GM23248 (cell line): ENCODE results near the gene CALML3. TPM values are rescaled to one million over a fixed set of nuclear protein-coding genes. Genes with fewer than 3 reads are reported as not detected.

Source experiments
- DNase-seq: peaks from one replicate; pipeline ENCODE4 v3.0.0-alpha.2; 2015
- H2AFZ ChIP-seq: fragments of 200-600 bp; sonication (generic); 2 replicates; pipeline ENCODE4 v1.6.1; 2016; ENCODE audit warnings: antibody characterized with exemption
- H3F3A ChIP-seq: fragments of 200-600 bp; sonication (generic); 2 replicates; pipeline ENCODE4 v1.6.1; 2016; ENCODE audit warnings: mild to moderate bottlenecking, antibody characterized with exemption, mixed run types; ENCODE audit not compliant: insufficient read depth
- H3K27ac ChIP-seq: fragments of 200-600 bp; sonication (generic); 2 replicates; pipeline ENCODE4 v1.5.1; 2016; ENCODE audit warnings: mild to moderate bottlenecking
- H3K27me3 ChIP-seq: fragments of 200-600 bp; sonication (generic); replicated peaks from 2 replicates; pipeline ENCODE4 v1.6.1; 2016; ENCODE audit warnings: mild to moderate bottlenecking; ENCODE audit not compliant: insufficient read depth
- H3K36me3 ChIP-seq: fragments of 200-600 bp; sonication (generic); 2 replicates; pipeline ENCODE4 v1.6.1; 2016; ENCODE audit warnings: low read depth, mild to moderate bottlenecking
- H3K4me1 ChIP-seq: fragments of 200-600 bp; sonication (generic); 2 replicates; pipeline ENCODE4 v1.6.1; 2016; ENCODE audit warnings: mild to moderate bottlenecking; ENCODE audit not compliant: insufficient read depth
- H3K4me2 ChIP-seq: fragments of 200-600 bp; sonication (generic); one replicate; pipeline ENCODE4 v1.6.1; 2016; ENCODE audit warnings: mild to moderate bottlenecking; ENCODE audit not compliant: unreplicated experiment
- H3K4me3 ChIP-seq: fragments of 200-600 bp; sonication (generic); 2 replicates; pipeline ENCODE4 v1.5.1; 2016; ENCODE audit warnings: mild to moderate bottlenecking
- H3K79me2 ChIP-seq: fragments of 200-600 bp; sonication (generic); 2 replicates; pipeline ENCODE4 v1.6.1; 2016; ENCODE audit warnings: mild to moderate bottlenecking; ENCODE audit not compliant: insufficient read depth
- H3K9ac ChIP-seq: fragments of 200-600 bp; sonication (generic); 2 replicates; pipeline ENCODE4 v1.6.1; 2016; ENCODE audit warnings: mild to moderate bottlenecking
- H3K9me2 ChIP-seq: fragments of 200-600 bp; sonication (generic); 2 replicates; pipeline ENCODE4 v1.6.1; 2016; ENCODE audit warnings: mixed run types, mild to moderate bottlenecking, moderate library complexity; ENCODE audit not compliant: insufficient read depth
- H3K9me3 ChIP-seq: fragments of 200-600 bp; sonication (generic); one replicate; pipeline ENCODE4 v1.6.1; 2017; ENCODE audit warnings: low read depth
- H4K20me1 ChIP-seq: fragments of 200-600 bp; sonication (generic); 2 replicates; pipeline ENCODE4 v1.6.0; 2016; ENCODE audit not compliant: insufficient read depth
- EZH2 ChIP-seq: fragments of 200-600 bp; sonication (generic); IDR thresholded peaks from 2 replicates; pipeline ENCODE4 v1.6.1; 2018; ENCODE audit warnings: antibody characterized with exemption, mild to moderate bottlenecking; ENCODE audit not compliant: insufficient read depth, poor library complexity, severe bottlenecking
- EZH2phosphoT487 ChIP-seq: fragments of 200-600 bp; sonication (generic); IDR thresholded peaks from 2 replicates; pipeline ENCODE4 v1.6.1; 2018; ENCODE audit warnings: antibody characterized with exemption, moderate library complexity, mild to moderate bottlenecking, low read depth; ENCODE audit not compliant: insufficient read depth
- WGBS, 2 experiments: methylation state at CpG; one replicate each; pipeline ENCODE4 v1.1.6; 2015 to 2017; ENCODE audit warnings: low lambda C conversion rate in 2 of 2, low coverage in 1 of 2; ENCODE audit errors: missing lambda C conversion rate in 2 of 2; 5-methylcytosine and 5-hydroxymethylcytosine counted together
- in situ Hi-C: fragments of 300-500 bp; cut with MboI; formaldehyde crosslinking; loops from 2 replicates; pipeline ENCODE4 v1.15.0; 2020
- polyA plus RNA-seq: library from polyadenylated mRNA; unstranded; fragments of >200 nt; fragmentation: Nextera tagmentation; extraction: Ambion mirVana; gene quantifications from 2 replicates; pipeline ENCODE4 v1.2.1, GENCODE V29; 2016
- total RNA-seq: library from RNA; depleted of rRNA; stranded (reverse); fragments of >200 nt; shearing (Covaris generic); gene quantifications from 2 replicates; pipeline ENCODE4 v1.2.3, GENCODE V29; 2014

CALML3 gene
- total and polyA plus RNA-seq, 2 experiments from 2014 or later: not detected

GRCh38 chr10:5540080-5540479 is 15.3 kb downstream of the CALML3 start:
- 87 to 91% methylated on average over 9 of the region's 9 CpGs for WGBS, 2 experiments
- Histone ChIP-seq H3K9me3 (no peaks in the 10 kb centered on the region), H3F3A (0 out of 2 replicates have a peak, but pooled peaks cover 2% of the 10 kb centered on the region), H3K36me3 (no peaks in the 10 kb centered on the region), H3K4me2 (no peak overlapping the region), H4K20me1 (no peaks in the 10 kb centered on the region), H3K27me3 (no peaks in the 10 kb centered on the region), H2AFZ (no peak overlapping the region), H3K79me2 (no peaks in the 10 kb centered on the region), H3K4me3 (no peak overlapping the region), H3K9ac (no peak overlapping the region), H3K9me2 (no peaks in the 10 kb centered on the region), H3K4me1 (peaks cover 6% of the 10 kb centered on the region), H3K27ac (no peak overlapping the region)
- no peak for DNase-seq
- in situ Hi-C loops: no loop called here
- no peak for TF ChIP-seq EZH2phosphoT487
- TF ChIP-seq EZH2: no peak

DNA sequence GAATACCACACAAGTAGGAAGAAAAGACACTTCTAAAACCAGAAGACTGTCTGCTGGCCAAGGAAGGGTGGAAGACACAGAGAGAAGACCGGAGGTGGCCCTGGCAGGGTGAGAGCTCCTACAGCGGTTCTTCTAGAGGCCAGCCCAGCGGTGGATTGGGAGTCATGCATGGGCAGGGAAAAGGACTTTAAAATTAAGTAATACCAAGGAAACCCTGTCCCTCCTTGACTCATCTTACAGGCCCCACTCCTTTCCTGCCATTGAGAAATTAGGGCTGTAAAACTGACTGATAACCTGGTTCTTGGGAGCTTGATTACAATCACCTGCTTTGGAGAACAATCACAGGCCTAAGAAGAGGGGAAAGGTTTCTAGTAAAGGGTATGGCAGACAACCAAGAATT is 16.1 kb downstream of the CALML3 start:
- H3K27me3 ChIP-seq: no peaks in the 10 kb centered on the region
- WGBS, 2 experiments: 82 to 86% methylated on average over 3 of the region's 3 CpGs
- H3K4me3 ChIP-seq: no peak overlapping the region
- no peaks in the 10 kb centered on the region for H3K36me3 ChIP-seq
- no peaks in the 10 kb centered on the region for H3F3A ChIP-seq
- no peaks in the 10 kb centered on the region for H3K79me2 ChIP-seq
- no peak for DNase-seq
- no peaks in the 10 kb centered on the region for H3K9me2 ChIP-seq
- H3K27ac ChIP-seq: no peak overlapping the region
- no peak overlapping the region for H3K9ac ChIP-seq
- no peak overlapping the region for H3K4me2 ChIP-seq
- H2AFZ ChIP-seq: no peak overlapping the region
- H3K4me1 ChIP-seq: peaks cover 4% of the 10 kb centered on the region
- in situ Hi-C loops: no loop called here
- TF ChIP-seq EZH2phosphoT487: no peak
- TF ChIP-seq EZH2: no peak
- H4K20me1 ChIP-seq: no peaks in the 10 kb centered on the region
- no peaks in the 10 kb centered on the region for H3K9me3 ChIP-seq

DNA sequence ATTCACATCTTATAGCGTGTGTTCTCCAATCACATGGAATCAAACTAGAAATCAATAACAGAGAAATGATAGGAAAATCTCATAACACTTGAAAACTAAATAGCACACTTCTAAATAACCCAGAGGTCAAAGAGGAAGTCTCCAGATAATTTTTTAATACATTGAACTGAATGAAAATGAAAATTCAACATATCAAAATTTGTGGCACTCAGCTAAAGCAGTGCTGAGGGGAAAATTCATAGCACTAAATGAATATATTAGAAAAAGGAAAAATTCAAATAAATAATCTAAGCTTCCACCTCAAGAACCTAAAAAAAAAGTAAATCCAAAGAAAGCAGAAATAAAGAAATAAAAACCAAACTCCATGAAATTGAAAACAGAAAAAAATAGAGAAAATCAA is 17.3 kb downstream of the CALML3 start:
- H3K4me2 ChIP-seq: no peak overlapping the region
- no peak overlapping the region for H3K4me3 ChIP-seq
- peaks cover 6% of the 10 kb centered on the region for H3F3A ChIP-seq
- no peaks in the 10 kb centered on the region for H3K9me2 ChIP-seq
- TF ChIP-seq EZH2 (no peak), EZH2phosphoT487 (no peak)
- H3K36me3 ChIP-seq: no peaks in the 10 kb centered on the region
- H3K27me3 ChIP-seq: no peaks in the 10 kb centered on the region
- H3K9ac ChIP-seq: no peak overlapping the region
- no peaks in the 10 kb centered on the region for H3K9me3 ChIP-seq
- DNase-seq: no peak
- no peaks in the 10 kb centered on the region for H4K20me1 ChIP-seq
- H3K79me2 ChIP-seq: no peaks in the 10 kb centered on the region
- H3K4me1 ChIP-seq: peaks cover 9% of the 10 kb centered on the region
- no peak overlapping the region for H3K27ac ChIP-seq
- no peak overlapping the region for H2AFZ ChIP-seq
- 91 to 93% methylated on average over 1 of the region's 1 CpG for whole genome bisulfite sequencing, 2 experiments
- in situ Hi-C loops: no loop called here

GRCh38 chr10:5543623-5544022 is 18.9 kb downstream of the CALML3 start:
- DNase-seq: no peak
- Histone ChIP-seq H4K20me1 (no peaks in the 10 kb centered on the region), H3K36me3 (no peaks in the 10 kb centered on the region), H2AFZ (no peak overlapping the region), H3F3A (peaks cover 21% of the 10 kb centered on the region), H3K27ac (no peak overlapping the region), H3K27me3 (no peaks in the 10 kb centered on the region), H3K9ac (no peak overlapping the region), H3K4me1 (peaks cover 21% of the 10 kb centered on the region), H3K4me2 (no peak overlapping the region), H3K4me3 (no peak overlapping the region), H3K9me2 (no peaks in the 10 kb centered on the region), H3K9me3 (no peaks in the 10 kb centered on the region), H3K79me2 (no peaks in the 10 kb centered on the region)
- in situ Hi-C loops: no loop called here
- TF ChIP-seq EZH2 (no peak), EZH2phosphoT487 (no peak)
- 95 to 96% methylated on average over 1 of the region's 1 CpG for WGBS, 2 experiments

- Histone ChIP-seq H2AFZ (no peak overlapping the region), H3K9me2 (no peaks in the 10 kb centered on the region), H3K36me3 (no peaks in the 10 kb centered on the region), H3F3A (peaks cover 22% of the 10 kb centered on the region), H3K4me1 (peaks cover 24% of the 10 kb centered on the region), H3K27me3 (no peaks in the 10 kb centered on the region), H3K9ac (no peak overlapping the region), H3K9me3 (no peaks in the 10 kb centered on the region), H3K4me3 (no peak overlapping the region), H3K79me2 (no peaks in the 10 kb centered on the region), H4K20me1 (no peaks in the 10 kb centered on the region), H3K27ac (no peak overlapping the region), H3K4me2 (no peak overlapping the region)
- WGBS, 2 experiments: 80% methylated on average over 6 of the region's 6 CpGs
- in situ Hi-C loops: no loop called here
- no peak for TF ChIP-seq EZH2
- TF ChIP-seq EZH2phosphoT487: no peak
- DNase-seq: no peak
These were observed 19.6 kb downstream of the CALML3 start for GRCh38 chr10:5544216-5544805.
